CD4-positive, alpha-beta T cell treated with Interleukin-1 beta for 1 hour (primary cell): ENCODE results near the gene RIT1.
"Not testable (repeated sequence)": the region's sequence is repeated elsewhere in the genome, so short reads cannot be mapped to it uniquely, and the experiment has no call there.

Source experiments
- DNase-seq, 2 donors: peaks; one replicate each; pipeline ENCODE4 v3.0.0-alpha.2; 2020 to 2022

Gene RIT1

DNA sequence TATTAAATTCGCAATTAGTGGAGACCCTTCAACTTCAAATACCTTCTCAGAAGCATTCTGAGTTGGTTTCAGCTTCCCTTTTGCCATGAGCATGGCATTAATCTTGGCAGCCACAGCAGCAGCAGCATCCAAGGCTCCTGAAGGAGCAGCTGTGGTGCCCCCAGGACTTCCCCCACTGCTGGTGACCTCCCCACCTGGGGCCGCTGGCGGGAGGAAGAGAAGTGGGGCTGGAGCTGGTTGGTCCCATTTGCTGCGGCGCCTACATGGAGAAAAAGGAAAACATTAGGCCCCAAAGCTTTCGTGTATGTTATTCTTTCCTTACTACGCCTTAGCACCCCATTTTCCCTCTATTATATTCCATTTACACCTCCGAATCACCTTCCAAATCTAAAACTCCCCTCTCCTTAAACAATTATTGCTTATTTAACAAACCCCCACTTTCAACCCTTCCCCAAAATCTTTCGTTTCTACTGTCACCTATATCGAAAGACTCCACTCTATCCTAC is 22.5 kb upstream of the RIT1 start:
- DNase-seq = no peak

DNA sequence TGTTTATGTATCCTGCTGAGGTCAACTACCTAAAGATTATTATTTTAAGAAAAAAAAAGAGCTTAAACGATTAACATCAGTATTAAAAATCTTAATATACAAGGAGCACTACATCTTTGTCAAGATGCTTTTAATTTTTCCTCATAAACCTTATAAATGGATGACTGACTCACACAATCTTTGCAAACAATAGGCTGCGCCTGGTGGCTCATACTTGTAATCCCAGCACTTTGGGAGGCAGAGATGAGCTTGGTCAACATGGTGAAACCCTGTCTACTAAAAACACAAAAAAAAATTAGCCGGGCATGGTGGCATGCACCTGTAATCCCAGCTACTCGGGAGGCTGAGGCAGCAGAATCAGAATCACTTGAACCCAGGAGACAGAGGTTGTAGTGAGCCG is 21.3 kb upstream of the RIT1 start:
- DNase-seq = no peak

DNA sequence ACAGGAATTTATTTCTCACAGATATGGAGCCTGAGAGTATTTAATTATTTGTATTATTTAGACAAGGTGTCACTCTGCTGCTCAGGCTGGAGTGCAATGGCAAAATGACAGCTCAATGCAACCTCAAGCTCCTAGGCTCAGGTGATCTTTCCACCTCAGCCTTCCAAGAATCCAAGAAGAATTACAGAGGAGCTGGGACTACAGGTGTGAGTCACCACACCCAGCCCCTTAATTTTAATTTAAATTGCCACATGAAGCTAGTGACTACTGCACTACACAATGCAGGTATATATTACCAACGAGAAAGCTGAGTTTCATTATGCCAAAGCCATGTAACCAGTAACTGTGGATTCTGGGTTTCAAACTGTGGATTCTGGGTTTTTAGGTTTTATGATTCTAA is 20.9 kb upstream of the RIT1 start:
- no peak for DNase-seq

DNA sequence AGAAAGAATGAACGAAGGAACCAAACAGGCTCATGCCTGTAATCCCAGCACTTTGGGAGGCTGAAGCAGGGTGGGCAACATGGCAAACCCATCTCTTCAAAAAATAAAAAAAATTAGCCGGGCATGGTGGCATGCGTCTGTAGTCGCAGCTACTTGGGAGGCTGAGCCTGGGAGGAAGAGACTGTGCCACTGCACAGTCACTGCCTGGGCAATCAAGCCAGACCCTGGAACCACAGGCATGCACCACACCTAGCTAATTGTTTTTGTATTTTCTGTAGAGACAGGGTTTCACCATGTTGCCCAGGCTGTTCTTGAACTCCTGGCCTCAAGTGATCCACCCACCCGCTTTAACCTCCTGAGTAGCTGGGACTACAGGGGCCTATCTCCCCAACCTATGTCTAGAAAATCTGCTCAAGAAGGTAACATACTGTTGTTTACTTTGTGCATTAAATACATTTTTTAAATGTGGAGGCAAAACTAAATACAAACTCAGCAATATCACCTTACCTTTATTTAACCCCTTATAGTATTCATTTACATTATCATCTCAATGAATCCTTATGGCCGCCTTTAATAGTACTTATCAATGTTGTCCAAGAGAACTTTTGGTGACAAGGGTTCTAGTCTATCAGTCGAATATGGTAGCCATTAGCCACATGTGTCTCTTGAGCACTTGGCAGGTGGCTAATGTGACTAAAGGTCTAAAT is 20.3 kb upstream of the RIT1 start:
- DNase-seq = no peak

DNA sequence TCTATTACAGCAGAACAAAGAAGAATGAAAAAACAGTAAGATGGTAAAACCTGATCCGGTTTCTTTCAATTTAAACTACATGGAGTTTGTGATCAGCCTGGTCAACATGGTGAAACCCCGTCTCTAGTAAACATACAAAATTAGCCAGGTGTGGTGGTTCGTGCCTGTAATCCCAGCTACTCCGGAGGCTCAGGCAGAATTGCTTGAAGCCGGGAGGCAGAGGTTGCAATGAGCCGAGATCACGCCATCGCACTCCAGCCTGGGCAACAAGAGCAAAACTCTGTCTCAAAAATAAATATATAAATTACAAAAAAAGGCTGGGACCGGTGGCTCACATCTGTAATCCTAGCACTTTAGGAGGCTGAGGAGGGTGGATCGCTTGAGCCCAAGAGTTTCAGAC is 19.6 kb upstream of the RIT1 start:
- DNase-seq = not testable (repeated sequence)

DNA sequence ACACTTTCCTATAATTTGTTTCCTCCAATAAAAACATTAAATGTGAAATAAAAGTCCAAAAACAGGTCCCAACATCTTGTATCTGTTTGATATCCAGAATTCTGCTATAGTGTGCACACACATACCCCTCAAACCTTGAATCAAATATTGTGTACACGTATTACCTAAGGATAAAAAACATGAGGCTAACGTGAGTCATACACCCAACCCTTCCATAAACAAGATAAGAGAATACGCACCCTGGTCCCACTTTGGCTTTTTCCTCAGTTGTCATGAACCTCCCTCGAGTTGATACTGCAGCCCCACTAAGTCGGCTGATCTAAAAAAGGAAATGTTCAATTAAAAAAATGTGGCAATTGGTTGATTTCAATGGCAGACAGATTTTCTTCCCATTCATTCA is 17.9 kb upstream of the RIT1 start:
- no peak for DNase-seq

DNA sequence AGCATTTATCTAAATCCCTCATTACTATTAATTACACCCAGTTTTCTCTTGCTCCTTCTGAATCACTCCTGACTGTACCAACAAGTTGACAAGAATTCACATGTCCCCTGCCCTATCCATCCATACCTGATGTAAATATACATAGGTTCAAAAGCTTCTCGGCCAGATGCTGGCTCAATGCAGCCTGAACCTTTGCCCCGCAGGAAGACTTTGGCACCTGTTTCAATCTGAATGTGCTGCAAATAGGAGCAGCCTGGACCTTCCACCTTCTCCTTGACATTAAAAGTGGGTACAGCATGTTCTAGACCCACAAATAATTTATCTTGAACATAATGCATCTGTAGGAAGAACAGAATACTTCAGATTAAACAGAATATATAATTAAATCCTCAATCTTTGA is 14.4 kb upstream of the RIT1 start:
- no peak for DNase-seq

DNA sequence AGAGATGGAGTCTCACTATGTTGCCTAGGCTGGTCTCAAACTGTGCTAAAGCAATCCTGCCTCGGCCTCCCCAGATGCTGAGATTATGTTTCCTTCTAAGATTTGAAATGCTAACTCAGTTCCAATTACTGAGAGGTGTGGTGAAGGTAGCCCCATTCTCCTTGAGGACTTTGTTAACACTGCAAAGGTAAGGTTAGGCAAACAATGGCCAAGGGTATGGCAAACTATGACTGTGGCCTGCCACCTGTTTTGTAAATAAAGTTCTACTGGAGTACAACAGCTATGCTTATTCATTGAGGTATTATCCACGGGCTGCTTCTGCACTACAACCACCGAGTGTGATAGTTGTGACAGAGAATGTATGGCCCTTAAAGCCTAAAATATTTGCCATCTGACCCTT is 9.6 kb upstream of the RIT1 start:
- no peak for DNase-seq

DNA sequence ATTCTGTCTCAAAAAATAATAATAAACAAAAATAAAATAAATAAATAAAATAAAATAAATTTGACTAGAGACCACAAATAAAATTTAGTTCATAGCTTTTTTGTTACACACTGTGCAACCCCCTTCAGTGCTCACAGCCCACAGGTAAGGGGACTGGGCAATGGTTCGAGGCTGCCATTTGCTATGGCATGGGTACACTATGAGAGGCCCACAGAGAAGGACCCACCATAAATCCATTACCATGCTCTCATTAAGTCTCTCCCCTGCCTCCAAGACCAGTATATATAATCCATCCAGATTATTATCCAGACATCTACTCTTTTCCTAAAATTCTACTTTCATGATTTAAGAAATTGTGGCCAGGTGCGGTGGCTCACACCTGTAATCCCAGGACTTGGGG is 8.7 kb upstream of the RIT1 start:
- no peak for DNase-seq

DNA sequence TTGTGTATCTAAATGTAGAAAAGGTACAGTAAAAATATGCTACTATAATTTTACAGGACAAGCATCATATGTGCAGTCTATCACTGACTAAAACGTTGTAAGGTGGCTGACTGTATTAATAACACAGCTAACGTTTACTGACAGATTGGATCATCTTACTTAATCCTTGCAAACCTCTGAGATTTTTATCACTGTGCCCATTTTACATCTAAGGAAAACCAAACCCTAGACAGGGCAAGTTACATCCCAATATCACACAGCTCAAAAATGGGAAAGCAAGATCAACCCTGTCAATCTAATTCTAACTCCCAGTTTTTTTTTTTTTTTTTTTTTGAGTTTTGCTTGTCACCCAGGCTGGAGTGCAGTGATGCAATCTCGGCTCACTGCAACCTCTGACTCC is 7.5 kb upstream of the RIT1 start:
- DNase-seq = no peak

DNA sequence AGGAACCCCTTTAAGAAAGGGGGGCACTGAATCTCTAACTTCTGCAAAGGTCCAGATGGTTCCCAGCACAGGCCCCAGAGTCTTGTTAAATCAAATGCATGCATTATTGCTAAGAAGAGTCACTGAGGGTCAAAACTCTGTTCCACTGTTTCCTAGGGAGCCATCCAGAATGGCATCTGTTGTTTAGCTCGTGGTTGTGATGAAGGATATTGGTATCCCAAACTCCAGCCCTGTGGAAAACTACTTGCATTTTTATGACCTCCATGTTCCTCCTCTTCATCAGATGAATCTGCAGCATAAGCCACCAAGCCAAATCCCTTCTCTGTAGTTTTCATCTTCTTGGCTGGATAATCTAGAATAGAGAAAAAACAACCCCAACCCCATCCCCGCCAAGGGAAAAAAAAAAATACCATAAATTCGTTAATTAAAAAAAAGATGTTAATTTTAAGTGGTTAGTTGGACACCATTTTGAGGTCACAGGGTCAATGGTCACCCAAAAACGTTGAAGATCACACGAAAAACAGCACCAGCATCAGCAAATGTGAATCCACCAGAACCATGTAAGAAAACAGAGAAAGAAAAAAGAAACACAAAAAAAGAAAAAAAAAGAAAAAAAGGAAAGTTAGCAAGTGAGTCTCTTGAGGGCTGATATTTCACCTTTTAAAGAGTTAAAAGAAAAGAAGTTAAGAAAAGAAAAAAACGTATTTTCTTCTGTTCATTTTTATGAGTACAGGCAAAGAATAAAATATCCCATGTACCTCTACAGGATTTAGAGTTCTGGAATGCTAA is 3.0 kb upstream of the RIT1 start:
- no peak for DNase-seq

DNA sequence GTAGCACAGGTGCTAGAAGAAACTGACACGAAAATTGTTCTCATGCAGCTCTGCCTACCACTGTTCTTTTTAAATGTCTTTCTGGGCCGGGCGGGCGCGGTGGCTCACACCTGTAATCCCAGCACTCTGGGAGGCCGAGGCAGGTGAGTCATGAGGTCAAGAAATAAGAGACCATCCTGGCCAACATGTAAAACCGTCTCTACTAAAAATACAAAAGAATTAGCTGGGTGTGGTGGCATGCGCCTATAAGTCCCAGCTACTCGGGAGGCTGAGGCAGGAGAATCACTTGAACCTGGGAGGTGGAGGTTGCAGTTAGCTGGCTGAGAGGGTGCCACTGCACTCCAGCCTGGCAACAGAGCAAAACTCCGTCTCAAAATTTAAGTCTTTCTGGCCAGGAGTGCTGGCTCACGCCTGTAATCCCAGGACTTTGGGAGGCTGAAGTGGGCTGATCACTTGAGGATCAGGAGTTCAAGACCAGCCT is 947 bp upstream of the RIT1 start:
- no peak for DNase-seq

DNA sequence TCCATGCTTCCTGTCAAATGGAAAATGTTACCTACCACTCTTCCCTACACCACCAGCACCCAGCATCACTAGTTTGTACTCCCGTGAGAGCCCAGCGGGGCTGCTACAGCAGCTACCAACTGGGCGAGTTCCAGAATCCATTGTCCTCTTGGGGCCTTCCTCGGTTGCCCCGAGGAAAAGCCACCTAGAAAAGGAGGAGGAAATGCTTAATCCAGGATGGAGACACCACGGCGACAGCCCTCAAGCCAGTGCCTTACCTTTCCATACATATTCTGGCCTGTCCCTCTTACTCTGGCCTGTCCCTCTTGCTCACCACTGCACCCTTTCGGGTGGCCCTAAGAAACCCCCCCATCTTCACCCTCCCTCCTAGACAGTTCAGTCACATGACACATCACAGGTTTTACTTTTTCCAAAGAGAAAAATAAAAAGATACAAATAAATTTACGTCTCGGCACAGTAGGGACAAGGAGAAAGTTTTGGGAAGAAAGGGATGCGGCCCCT is 478 bp downstream of the RIT1 start:
- DNase-seq = peak; percentile 13 to 29

DNA sequence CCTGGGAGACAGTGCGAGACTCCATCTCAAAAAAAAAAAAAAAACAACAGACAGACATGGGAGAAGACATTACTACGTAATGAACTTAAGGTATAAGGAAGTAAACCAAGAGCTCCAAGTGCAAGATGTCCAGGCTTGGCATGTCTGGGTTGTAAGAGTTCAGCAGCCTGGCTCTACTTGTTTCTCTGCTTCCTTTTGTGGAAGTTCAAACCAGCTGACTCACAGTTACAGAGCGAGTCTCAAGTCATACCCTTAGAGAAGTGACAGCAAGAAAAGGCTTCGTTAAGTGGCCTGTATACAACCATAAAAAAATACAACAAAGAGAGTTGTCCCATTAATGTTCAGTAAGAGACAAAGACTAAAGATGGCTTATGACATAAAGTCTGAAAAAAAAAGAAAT is 1.3 kb downstream of the RIT1 start:
- peak; percentile 21 to 58 for DNase-seq

DNA sequence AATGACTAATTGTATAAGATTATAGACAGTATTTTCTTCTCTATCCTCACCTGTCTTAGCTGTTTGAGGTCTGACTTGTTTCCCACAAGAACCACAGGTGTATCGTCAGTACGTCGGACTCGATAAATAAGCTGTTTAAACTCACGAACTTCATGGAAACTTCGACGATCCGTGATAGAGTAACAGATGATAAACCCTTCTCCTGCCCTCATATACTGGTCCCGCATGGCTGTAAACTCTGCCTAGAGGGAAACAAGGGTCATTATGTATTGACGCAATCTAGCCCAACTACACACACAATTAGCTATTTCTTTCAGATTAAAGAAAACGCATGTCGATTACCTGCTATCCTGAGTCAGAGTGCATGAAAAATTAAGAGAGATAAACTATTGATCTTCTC is 6.9 kb downstream of the RIT1 start:
- DNase-seq = no peak

DNA sequence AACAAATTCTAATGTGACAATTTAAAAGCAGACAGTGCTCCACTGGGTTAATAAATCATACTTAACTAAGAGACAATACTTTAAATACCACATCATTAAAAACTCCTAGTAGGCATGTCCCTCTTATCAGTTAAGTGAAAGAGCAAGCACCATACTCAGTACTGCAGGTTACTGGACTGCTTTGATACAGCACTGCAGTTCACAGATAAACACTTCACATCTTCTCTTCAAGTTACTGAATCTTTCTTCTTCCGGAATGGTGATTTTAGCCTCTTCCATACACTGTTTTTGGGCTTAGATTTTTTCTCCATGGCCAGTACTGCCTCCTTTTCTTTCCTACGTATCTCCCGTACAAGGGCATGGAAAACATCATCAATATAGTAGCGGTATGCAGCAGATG is 11.0 kb downstream of the RIT1 start:
- DNase-seq = no peak

DNA sequence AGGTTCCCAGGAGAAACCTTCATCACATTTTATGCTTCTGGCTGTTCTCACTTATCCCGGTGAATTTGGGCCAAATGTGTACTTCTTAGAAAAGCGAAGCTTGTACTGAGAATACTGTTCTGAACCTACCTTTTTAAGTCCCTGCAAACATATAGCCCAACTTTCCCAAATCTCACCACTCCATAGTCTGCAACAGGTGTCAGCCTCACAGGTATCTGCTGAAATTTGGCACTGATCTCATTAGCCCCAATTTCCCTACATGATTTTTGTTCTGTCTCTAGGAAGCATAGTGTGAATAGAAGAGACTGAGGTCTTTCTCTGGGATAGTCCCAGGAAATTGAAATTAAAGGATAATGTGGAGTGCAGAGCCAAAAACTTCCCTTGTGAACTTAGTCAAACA is 11.5 kb downstream of the RIT1 start:
- DNase-seq = no peak

DNA sequence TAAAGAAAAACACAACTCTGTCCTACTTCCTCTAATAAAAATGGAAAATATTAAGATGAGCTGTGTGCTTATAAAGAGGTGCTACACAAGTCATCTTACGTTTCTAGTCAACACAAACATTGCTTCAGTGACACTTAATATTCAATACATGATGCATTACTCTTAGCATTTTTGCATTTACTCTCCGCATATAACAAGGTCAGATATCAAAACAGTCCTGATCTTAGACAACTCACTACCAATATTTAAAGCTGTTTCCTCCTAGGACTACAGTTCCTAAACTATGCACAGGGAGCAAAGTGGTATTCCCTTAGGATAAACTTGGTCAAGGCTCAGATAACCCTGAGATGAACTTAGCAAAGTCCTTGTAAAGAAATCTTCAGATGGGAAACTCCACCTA is 12.3 kb downstream of the RIT1 start:
- no peak for DNase-seq

DNA sequence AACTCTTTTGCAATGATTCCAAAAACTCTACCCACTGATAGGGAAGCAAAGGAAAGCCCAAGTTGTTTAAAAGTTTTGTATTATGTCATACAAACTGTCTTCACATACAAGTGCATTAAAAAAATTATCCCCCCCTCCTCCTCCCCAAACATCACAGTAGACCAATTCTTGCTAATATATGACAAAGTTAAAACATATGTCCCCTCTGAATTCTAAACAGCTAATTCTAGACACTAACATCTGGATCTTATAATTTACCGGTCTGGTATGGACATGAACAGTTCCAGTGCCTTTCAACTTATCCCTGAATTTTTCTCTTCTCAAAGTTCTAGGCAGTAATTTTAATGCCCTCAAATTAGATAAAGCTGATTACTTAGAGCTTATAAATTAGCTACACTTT is 13.4 kb downstream of the RIT1 start:
- no peak for DNase-seq

DNA sequence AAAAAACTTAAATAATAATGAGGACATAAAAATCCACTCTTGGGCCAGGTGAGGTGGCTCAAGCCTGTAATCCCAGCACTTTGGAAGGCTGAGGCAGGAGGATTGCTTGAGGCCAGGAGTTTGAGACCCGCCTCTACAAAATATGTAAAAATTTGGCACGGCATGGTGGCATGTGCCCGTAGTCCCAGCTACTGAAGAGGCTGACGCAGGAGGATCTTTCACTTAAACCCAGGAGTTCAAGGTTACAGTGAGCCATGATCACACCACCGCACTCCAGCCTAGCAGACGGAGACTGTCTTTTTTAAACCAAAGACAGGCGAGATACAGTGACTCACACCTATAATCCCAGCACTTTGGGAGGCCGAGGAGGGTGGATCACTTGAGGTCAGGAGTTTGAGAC is 14.7 kb downstream of the RIT1 start:
- DNase-seq = not testable (repeated sequence)

DNA sequence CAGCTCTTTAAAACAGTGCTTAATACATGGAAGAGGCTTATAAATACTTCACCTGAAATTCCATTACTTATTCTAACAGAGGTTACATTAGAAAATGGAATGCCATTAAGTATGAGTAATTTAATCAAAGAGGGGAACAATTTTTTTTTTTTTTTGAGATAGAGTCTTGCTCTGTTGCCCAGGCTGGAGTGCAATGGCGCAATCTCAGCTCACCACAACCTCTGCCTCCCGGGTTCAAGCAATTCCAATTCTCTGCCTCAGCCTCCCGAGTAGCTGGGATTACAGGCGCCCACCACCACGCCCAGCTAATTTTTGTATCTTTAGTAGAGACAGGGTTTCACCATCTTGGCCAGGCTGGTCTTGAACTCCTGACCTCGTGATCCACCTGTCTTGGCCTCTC is 15.5 kb downstream of the RIT1 start:
- DNase-seq = not testable (repeated sequence)

DNA sequence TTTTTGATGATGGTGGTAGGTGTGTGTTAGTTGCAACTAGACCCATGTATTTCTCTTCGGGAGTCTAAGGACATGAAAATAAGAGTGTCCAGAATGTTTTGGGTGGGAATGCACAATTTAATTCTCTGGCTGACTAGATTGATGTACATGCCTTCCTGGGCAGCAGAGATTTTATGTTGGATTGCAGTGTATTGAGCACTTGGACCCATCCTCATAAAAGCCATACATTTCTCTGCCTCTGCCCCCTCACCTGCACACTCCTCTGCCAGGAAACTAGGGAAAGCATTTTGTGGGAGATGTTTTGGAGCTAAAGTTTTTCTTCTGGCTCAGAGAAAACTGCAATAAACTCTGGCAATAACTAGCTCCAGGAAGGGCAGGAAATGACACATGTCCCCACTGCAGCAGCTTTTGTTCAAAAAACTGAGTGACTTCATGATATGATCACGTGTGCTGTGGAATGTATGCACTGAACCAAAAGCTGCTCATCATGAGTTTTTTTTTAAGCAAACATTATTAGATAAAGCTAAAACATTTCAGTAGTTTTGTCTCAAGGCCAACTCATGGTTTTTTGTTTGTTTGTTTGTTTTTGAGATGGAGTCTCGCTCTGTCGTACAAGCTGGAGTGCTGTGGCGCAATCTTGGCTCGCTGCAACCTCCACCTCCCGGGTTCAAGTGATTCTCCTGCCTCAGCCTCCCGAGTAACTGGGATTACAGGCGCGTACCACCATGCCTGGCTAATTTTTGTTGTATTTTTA is 17.6 kb downstream of the RIT1 start:
- peak; percentile 11 to 29 for DNase-seq

DNA sequence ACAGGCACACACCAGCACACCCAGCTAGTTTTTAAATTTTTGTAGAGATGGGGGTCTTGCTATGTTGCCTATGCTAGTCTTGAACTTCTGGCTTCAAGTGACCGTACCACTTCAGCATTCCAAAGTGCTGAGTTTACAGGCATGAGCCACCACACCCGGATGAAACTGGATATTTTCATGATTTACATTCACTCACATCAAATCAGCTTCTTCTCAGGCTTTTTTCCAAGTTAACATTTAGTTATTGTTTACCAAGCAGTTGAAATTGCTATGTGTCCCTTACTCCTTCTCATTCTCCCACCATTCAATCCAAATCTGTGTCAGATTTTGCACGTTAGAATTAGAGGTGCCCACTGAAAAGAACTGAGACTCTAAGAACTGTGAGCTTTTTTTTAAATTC is 18.4 kb downstream of the RIT1 start:
- no peak for DNase-seq
